ENCODE data around the gene AKAP6.

AKAP6 gene

DNA sequence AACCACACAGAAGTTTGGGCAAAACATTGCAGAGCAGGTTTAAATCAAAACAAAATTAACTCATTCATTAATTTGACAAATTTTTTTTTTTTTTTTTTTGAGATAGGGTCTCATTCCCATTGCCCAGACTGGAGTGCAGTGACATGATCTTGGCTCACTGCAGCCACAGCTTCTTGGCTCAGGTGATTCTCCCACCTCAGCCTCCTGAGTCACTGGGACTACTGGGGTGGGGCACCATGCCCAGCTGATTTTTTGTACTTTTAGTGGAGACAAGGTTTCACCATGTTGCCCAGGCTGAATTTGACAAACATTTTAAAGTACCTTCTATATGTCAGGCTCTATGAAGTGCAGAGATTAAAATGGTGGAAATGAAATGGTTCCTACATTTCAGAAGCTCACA lies 352.5 kb downstream of the AKAP6 start:
- H3K4me3 ChIP-seq (ENCODE audit: low read length): no peak overlapping the region
- no peak for DNase-seq (ENCODE audit: low read depth)

DNA sequence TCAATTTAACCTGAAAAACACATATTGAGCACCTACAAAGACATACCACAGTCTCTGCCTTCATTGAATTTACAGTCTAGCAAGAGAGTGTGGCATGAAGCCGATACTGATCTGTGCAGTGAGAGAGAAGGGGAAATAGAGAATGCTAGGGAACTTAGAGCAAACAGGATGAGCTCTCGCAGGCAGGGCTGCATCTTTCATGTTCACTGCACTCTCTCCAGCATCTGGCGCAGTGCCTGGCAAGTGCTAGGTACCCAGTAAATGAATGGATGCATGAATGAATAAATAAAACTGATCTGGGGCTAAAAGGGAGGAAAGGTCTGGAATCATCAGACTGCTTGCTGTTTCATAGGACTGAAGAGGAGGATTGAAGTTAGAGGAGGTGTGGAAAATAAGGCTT lies 353.1 kb downstream of the AKAP6 start:
- DNase-seq (ENCODE audit: low read depth): no peak
- TF ChIP-seq, protein P1, sequence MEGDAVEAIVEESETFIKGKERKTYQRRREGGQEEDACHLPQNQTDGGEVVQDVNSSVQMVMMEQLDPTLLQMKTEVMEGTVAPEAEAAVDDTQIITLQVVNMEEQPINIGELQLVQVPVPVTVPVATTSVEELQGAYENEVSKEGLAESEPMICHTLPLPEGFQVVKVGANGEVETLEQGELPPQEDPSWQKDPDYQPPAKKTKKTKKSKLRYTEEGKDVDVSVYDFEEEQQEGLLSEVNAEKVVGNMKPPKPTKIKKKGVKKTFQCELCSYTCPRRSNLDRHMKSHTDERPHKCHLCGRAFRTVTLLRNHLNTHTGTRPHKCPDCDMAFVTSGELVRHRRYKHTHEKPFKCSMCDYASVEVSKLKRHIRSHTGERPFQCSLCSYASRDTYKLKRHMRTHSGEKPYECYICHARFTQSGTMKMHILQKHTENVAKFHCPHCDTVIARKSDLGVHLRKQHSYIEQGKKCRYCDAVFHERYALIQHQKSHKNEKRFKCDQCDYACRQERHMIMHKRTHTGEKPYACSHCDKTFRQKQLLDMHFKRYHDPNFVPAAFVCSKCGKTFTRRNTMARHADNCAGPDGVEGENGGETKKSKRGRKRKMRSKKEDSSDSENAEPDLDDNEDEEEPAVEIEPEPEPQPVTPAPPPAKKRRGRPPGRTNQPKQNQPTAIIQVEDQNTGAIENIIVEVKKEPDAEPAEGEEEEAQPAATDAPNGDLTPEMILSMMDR (conservative IDR thresholded peaks at IDR 0.05; ENCODE audit: low read length): no peak
- H3K4me3 ChIP-seq (ENCODE audit: low read length): no peak overlapping the region

More for the DNA sequence above, 352.5 kb downstream of the AKAP6 start:
- TF ChIP-seq, protein P1 (conservative IDR thresholded peaks at IDR 0.05; ENCODE audit: low read length): no peak

DNA sequence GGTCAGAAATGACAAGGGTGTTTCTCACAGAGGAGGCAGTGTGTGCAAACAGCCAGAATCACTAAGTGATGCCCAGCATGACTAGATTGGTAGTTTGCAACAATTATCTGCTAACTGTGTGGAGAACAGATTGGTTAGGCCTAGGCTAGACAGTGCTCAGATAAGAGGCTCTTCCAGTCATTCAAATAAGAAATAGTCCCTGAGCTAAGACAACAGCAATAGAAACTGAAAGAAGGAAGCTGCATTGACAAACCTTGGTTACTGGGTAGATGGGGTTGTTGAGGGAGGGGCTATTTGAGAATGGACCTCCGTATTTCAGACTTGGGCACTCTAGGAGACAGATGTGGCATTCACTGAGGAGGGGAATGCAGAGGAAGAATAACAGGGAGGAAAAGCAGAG lies 354.6 kb downstream of the AKAP6 start:
- no peak for DNase-seq (ENCODE audit: low read depth)
- H3K4me3 ChIP-seq (ENCODE audit: low read length): no peak overlapping the region
- TF ChIP-seq, protein P1 (conservative IDR thresholded peaks at IDR 0.05; ENCODE audit: low read length): no peak

DNA sequence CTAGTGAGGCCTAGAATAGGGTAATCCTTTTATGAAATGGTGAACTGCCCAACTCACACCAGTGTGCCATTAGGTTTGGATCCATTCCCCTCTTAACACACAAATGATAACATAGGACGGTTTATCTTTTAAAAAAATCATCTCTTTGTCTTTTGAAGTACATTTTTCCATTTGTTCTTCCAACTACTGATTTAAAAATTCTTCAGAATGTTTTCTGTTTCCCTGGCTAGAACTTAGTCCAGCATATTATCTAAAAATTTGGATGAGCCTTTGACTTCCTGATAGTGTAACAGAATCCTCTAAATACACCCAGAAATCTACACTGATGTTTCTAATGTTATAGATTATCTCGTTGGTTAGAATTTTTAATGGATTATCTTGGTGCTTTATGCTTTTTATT lies 359.8 kb downstream of the AKAP6 start:
- H3K4me3 ChIP-seq (ENCODE audit: low read length): no peak overlapping the region
- TF ChIP-seq, protein P1 (conservative IDR thresholded peaks at IDR 0.05; ENCODE audit: low read length): no peak
- no peak for DNase-seq (ENCODE audit: low read depth)

DNA sequence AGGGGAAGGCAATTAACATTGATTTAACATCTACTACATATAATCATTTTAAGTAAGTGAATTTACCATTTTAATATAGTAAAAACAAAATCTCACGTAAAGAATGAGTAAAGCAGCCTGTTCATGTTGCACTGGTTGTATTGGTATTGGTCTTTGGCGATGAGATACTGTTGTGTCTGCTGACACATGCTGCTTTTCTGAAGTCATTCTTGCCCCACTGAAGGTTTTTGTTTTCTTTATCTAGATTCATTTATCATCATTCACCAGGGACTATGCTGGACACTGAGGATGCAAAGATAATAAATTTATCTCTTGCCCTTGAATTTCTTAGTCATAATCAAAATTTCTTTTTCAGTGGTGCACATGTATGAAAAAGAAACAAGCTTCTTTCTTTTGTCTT lies 363.3 kb downstream of the AKAP6 start:
- TF ChIP-seq, protein P1 (conservative IDR thresholded peaks at IDR 0.05; ENCODE audit: low read length): no peak
- no peak for DNase-seq (ENCODE audit: low read depth)
- H3K4me3 ChIP-seq (ENCODE audit: low read length): no peak overlapping the region

DNA sequence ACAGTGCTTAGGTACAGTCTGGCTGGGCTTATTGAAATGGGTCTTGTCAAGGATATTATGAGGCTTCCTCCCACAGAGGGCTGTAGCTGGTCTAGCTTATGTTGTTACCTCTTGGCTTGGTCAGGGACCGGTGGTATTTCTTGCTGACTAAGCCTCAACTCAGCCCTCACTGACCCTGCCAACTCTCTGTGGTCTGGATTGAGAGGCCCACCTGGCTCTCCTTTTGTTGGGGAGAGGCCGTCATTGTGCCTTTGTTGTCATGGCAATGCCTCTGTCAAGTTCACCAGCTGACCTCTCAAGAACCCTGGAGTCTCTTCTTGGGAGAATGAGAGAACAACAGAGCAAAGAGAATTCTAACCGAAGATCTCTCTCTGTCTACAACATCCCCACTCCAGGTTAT lies 364.0 kb downstream of the AKAP6 start:
- TF ChIP-seq, protein P1 (conservative IDR thresholded peaks at IDR 0.05; ENCODE audit: low read length): no peak
- no peak overlapping the region for H3K4me3 ChIP-seq (ENCODE audit: low read length)
- DNase-seq (ENCODE audit: low read depth): peak; percentile 58

DNA sequence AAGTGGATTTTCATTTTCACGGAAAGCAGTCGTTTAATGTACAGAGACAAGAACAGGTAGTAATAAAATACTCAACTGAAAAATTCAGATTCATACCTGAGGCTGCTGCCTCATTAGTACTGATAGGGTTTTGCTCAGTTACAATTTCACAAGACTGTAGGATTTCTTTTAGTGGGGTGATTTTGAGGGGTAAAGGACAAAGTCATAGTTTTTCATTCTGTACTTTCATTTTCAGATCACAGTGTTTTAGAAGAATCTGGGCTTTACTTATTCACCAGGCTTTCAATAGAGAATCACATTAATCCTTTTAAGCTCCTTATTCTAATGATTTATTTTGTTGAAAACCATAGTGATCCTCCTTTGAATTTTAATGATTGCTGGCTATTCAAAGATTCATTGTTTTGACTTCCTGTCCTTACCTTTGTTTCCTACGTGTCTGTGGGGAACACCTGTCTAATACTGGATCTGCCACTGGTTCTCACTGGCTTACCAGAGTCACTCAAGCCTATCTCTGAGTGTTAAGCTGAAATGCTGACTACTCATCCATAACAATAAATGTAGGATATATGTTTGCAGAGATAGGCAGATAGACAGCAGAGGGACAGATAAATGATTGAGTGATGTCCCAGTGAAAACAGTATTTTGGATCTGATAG lies 365.8 kb downstream of the AKAP6 start:
- DNase-seq (ENCODE audit: low read depth): no peak
- TF ChIP-seq, protein P1 (conservative IDR thresholded peaks at IDR 0.05; ENCODE audit: low read length): no peak
- no peak overlapping the region for H3K4me3 ChIP-seq (ENCODE audit: low read length)
